ENCODE data around the gene ANAPC16.
A peak's percentile ranks its signal among the peaks of the same experiment; 100 is the strongest.
"Not testable (repeated sequence)": the region's sequence is repeated elsewhere in the genome, so short reads cannot be mapped to it uniquely, and the experiment has no call there.

Gene ANAPC16

GRCh38 chr10:72265990-72266865 lies 50.4 kb downstream of the ANAPC16 start:
- DNase-seq = no peak

- peak; percentile 57 for DNase-seq
These were observed 51.6 kb downstream of the ANAPC16 start for GRCh38 chr10:72267381-72267780.

- peak; percentile 57 for DNase-seq
These were observed 52.1 kb downstream of the ANAPC16 start for GRCh38 chr10:72267819-72268399.

- not testable (repeated sequence) for DNase-seq
These were observed 52.8 kb downstream of the ANAPC16 start for GRCh38 chr10:72268475-72269200.

GRCh38 chr10:72270607-72271281 lies 54.9 kb downstream of the ANAPC16 start:
- no peak for DNase-seq

GRCh38 chr10:72272689-72273409 lies 57.0 kb downstream of the ANAPC16 start:
- peak; percentile 35 for DNase-seq

GRCh38 chr10:72273410-72274212 lies 57.8 kb downstream of the ANAPC16 start, which contains the start of gene DDIT4:
Gene DDIT4 (plus strand): TSS chr10:72273924. CDS start chr10:72274217, 293 bp downstream.
- DNase-seq = peak; percentile 91

- DNase-seq = no peak
These were observed 58.5 kb downstream of the ANAPC16 start for GRCh38 chr10:72274213-72274729.

GRCh38 chr10:72274730-72275350 lies 59.0 kb downstream of the ANAPC16 start:
- no peak for DNase-seq

- DNase-seq = no peak
These were observed 59.7 kb downstream of the ANAPC16 start for GRCh38 chr10:72275351-72276012.

- DNase-seq = no peak
These were observed 60.2 kb downstream of the ANAPC16 start for GRCh38 chr10:72276013-72276387.

- DNase-seq = no peak
These were observed 60.9 kb downstream of the ANAPC16 start for GRCh38 chr10:72276421-72277339.

- no peak for DNase-seq
These were observed 61.7 kb downstream of the ANAPC16 start for GRCh38 chr10:72277340-72277995.

GRCh38 chr10:72277996-72278667 lies 62.3 kb downstream of the ANAPC16 start:
- DNase-seq = no peak

- DNase-seq = no peak
These were observed 63.0 kb downstream of the ANAPC16 start for GRCh38 chr10:72278668-72279393.

- DNase-seq = not testable (repeated sequence)
These were observed 63.8 kb downstream of the ANAPC16 start for GRCh38 chr10:72279587-72279986.

GRCh38 chr10:72283131-72283530 lies 67.3 kb downstream of the ANAPC16 start:
- DNase-seq = no peak
